WTC11 (cell line): Measurements from ENCODE around the gene CTAG1A.
"Not testable (repeated sequence)": the region's sequence is repeated elsewhere in the genome, so short reads cannot be mapped to it uniquely, and the experiment has no call there.

ENCODE experiments used
- ATF3 ChIP-seq: sonication (generic); formaldehyde crosslinking; conservative IDR thresholded peaks from 2 replicates; pipeline ENCODE4 v1.8.1; 2022; ENCODE audit warnings: mild to moderate bottlenecking, missing genetic modification reagents
- CREB1 ChIP-seq: sonication (generic); formaldehyde crosslinking; IDR thresholded peaks from 2 replicates; pipeline ENCODE4 v1.8.0; 2023; ENCODE audit warnings: mild to moderate bottlenecking, missing genetic modification reagents
- FOXP4 ChIP-seq: sonication (generic); formaldehyde crosslinking; IDR thresholded peaks from 2 replicates; pipeline ENCODE4 v1.8.0; 2022; ENCODE audit warnings: mild to moderate bottlenecking, missing genetic modification reagents
- GABPB1 ChIP-seq: sonication (generic); formaldehyde crosslinking; IDR thresholded peaks from 2 replicates; pipeline ENCODE4 v1.8.1; 2023; ENCODE audit warnings: mild to moderate bottlenecking, missing genetic modification reagents
- NFE2L1 ChIP-seq: sonication (generic); formaldehyde crosslinking; IDR thresholded peaks from 2 replicates; pipeline ENCODE4 v1.8.1; 2023; ENCODE audit warnings: missing genetic modification reagents
- NR2C2 ChIP-seq: sonication (generic); formaldehyde crosslinking; IDR thresholded peaks from 2 replicates; pipeline ENCODE4 v1.8.0; 2022; ENCODE audit warnings: mild to moderate bottlenecking, missing genetic modification reagents
- TF ChIP-seq, protein P1 (sequence below): fragments of 200-600 bp; IDR thresholded peaks from 2 replicates; pipeline ENCODE4 v1.8.0; 2022; ENCODE audit warnings: antibody characterized with exemption

DNA sequence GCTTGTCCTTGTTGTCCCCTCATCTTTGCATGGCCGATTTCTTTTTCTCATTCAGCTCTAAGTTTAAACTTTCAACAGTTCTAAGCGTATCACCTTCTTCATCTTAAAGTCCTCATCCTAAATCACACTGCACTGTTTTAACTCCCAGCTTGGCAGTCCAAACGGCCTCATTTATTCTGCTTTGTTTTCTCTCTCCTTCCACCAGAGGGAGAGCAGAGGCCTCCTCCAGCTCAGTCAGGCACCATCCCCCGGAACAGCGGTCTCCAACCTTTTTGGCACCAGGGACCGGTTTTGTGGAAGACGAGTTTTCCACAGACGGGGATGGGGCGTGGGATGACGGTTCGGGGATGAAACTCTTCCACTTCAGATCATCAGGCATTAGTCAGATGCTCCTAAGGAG lies 14.6 kb upstream of the CTAG1A start:
- TF ChIP-seq, protein P1, sequence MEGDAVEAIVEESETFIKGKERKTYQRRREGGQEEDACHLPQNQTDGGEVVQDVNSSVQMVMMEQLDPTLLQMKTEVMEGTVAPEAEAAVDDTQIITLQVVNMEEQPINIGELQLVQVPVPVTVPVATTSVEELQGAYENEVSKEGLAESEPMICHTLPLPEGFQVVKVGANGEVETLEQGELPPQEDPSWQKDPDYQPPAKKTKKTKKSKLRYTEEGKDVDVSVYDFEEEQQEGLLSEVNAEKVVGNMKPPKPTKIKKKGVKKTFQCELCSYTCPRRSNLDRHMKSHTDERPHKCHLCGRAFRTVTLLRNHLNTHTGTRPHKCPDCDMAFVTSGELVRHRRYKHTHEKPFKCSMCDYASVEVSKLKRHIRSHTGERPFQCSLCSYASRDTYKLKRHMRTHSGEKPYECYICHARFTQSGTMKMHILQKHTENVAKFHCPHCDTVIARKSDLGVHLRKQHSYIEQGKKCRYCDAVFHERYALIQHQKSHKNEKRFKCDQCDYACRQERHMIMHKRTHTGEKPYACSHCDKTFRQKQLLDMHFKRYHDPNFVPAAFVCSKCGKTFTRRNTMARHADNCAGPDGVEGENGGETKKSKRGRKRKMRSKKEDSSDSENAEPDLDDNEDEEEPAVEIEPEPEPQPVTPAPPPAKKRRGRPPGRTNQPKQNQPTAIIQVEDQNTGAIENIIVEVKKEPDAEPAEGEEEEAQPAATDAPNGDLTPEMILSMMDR = not testable (repeated sequence)
- not testable (repeated sequence) for TF ChIP-seq NFE2L1 (CRISPR knock-in tag); CREB1 (CRISPR knock-in tag); FOXP4 (CRISPR knock-in tag); ATF3 (CRISPR knock-in tag); GABPB1; NR2C2 (CRISPR knock-in tag)
